ENCODE data around the gene ADCY9.

ADCY9 gene

GRCh38 chr16:4025428-4025827, 90.8 kb downstream of the ADCY9 start:
- DNase-seq (ENCODE audit: low spot score) = no peak
- TF ChIP-seq, protein P1, sequence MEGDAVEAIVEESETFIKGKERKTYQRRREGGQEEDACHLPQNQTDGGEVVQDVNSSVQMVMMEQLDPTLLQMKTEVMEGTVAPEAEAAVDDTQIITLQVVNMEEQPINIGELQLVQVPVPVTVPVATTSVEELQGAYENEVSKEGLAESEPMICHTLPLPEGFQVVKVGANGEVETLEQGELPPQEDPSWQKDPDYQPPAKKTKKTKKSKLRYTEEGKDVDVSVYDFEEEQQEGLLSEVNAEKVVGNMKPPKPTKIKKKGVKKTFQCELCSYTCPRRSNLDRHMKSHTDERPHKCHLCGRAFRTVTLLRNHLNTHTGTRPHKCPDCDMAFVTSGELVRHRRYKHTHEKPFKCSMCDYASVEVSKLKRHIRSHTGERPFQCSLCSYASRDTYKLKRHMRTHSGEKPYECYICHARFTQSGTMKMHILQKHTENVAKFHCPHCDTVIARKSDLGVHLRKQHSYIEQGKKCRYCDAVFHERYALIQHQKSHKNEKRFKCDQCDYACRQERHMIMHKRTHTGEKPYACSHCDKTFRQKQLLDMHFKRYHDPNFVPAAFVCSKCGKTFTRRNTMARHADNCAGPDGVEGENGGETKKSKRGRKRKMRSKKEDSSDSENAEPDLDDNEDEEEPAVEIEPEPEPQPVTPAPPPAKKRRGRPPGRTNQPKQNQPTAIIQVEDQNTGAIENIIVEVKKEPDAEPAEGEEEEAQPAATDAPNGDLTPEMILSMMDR (IDR thresholded peaks at IDR 0.05; ENCODE audit: extremely low read depth, missing control alignments) = no peak

DNA sequence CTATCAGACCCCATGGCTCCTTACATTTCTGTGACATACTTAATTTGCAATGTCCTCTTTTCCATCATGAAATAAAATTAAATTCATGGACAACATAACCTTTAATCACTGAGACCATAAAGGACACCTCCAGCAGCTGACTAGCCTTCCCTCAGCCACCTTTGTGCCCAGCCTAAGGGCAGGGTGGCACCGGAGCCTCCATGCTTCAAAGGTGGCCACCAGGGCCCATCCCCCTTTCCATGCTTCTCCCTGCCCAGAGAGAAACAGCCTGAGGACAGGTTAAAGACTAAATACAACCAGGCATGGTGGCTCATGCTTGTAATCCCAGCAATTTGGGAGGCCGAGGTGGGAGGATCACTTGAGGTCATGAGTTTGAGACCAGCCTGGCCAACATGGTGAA, 94.3 kb downstream of the ADCY9 start:
- DNase-seq (ENCODE audit: low spot score) = no peak
- TF ChIP-seq, protein P1 (IDR thresholded peaks at IDR 0.05; ENCODE audit: extremely low read depth, missing control alignments) = no peak

GRCh38 chr16:4021070-4021779, 95.0 kb downstream of the ADCY9 start:
- no peak for DNase-seq (ENCODE audit: low spot score)

DNA sequence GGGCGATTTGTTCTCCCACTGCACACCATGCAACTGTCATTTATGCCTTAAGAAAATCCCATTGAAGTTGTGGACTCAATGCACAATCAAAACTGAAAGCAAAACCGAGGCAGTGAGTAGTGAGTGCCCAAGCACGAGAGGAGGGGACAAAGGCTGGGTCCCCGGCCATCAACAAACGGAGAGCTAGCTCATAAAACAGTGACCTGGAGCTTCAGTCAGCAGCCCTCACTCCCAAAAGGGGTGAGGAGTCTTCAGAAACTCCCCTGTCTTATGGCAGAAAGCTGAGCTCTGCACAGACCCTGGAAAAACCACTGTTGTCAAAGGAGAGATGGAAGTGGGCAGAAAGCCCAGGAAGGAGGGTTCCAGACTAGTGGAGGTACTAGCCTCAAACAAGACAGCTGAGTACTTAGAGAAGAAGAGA, 96.9 kb downstream of the ADCY9 start:
- DNase-seq (ENCODE audit: low spot score) = peak; percentile 24

More at GRCh38 chr16:4021070-4021779, 95.0 kb downstream of the ADCY9 start:
- TF ChIP-seq, protein P1 (IDR thresholded peaks at IDR 0.05; ENCODE audit: extremely low read depth, missing control alignments) = no peak

DNA sequence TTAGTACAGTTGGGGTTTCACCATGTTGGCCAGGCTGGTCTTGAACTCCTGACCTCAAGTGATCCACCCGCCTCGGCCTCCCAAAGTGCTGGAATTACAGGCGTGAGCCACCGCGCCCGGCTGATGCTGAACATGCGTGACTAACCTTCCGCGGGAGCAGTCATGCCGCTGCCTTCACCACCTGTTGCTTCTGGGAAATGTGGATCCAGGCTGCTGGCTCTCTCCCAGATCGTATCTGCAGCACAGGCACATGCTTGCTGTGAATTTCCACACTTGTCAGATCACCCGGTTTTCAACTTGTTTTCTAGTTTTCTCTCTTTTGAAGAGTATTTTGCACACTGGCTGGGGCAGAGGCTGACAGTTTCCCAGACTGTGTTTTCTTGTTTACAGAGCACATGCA, 97.9 kb downstream of the ADCY9 start:
- TF ChIP-seq, protein P1 (IDR thresholded peaks at IDR 0.05; ENCODE audit: extremely low read depth, missing control alignments) = no peak
- DNase-seq (ENCODE audit: low spot score) = no peak

More for the DNA sequence above, 96.9 kb downstream of the ADCY9 start:
- TF ChIP-seq, protein P1 (IDR thresholded peaks at IDR 0.05; ENCODE audit: extremely low read depth, missing control alignments) = no peak

GRCh38 chr16:4017807-4018206, 98.4 kb downstream of the ADCY9 start:
- DNase-seq (ENCODE audit: low spot score) = no peak
- TF ChIP-seq, protein P1 (IDR thresholded peaks at IDR 0.05; ENCODE audit: extremely low read depth, missing control alignments) = no peak

DNA sequence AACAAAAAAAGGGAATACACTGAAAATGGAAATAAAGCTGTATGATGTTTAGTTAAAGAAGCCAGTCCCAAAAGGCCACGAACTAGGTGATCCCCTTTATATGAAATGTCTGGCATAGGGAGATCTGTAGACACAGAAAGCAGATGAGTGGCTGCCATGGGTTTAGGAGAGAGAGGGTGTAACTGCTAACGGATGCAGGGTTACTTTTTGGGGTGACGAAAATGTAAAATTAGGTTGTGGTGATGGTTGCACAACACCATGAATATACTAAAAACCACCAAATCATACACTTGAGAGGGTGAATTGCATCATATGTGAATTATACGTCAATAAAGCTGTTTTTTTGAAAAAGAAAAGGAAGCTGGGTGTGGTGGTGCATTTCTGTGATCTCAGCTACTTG, 99.6 kb downstream of the ADCY9 start:
- TF ChIP-seq, protein P1 (IDR thresholded peaks at IDR 0.05; ENCODE audit: extremely low read depth, missing control alignments) = no peak
- DNase-seq (ENCODE audit: low spot score) = no peak
